ENCODE data around the gene KANK4.

KANK4 gene

GRCh38 chr1:62349470-62350233 lies 30.4 kb upstream of the KANK4 start:
- H3K4me3 ChIP-seq (ENCODE audit: low read depth, low read length) = no peak overlapping the region
- no peak for DNase-seq (ENCODE audit: low read depth)
- no peak for TF ChIP-seq CTCF (conservative IDR thresholded peaks at IDR 0.05; ENCODE audit: low read depth, low read length)

GRCh38 chr1:62346886-62347285 lies 27.7 kb upstream of the KANK4 start:
- TF ChIP-seq CTCF (conservative IDR thresholded peaks at IDR 0.05; ENCODE audit: low read depth, low read length) = no peak
- no peak overlapping the region for H3K4me3 ChIP-seq (ENCODE audit: low read depth, low read length)
- no peak for DNase-seq (ENCODE audit: low read depth)

- no peak for TF ChIP-seq CTCF (conservative IDR thresholded peaks at IDR 0.05; ENCODE audit: low read depth, low read length)
- DNase-seq (ENCODE audit: low read depth) = no peak
- no peak overlapping the region for H3K4me3 ChIP-seq (ENCODE audit: low read depth, low read length)
Observed at GRCh38 chr1:62343911-62344310, 24.7 kb upstream of the KANK4 start.

- DNase-seq (ENCODE audit: low read depth) = no peak
- TF ChIP-seq CTCF (conservative IDR thresholded peaks at IDR 0.05; ENCODE audit: low read depth, low read length) = no peak
- no peak overlapping the region for H3K4me3 ChIP-seq (ENCODE audit: low read depth, low read length)
Observed at GRCh38 chr1:62342270-62342669, 23.0 kb upstream of the KANK4 start.

- no peak for DNase-seq (ENCODE audit: low read depth)
- no peak overlapping the region for H3K4me3 ChIP-seq (ENCODE audit: low read depth, low read length)
- TF ChIP-seq CTCF (conservative IDR thresholded peaks at IDR 0.05; ENCODE audit: low read depth, low read length) = no peak
Observed at GRCh38 chr1:62341615-62342014, 22.4 kb upstream of the KANK4 start.

- DNase-seq (ENCODE audit: low read depth) = no peak
- no peak for TF ChIP-seq CTCF (conservative IDR thresholded peaks at IDR 0.05; ENCODE audit: low read depth, low read length)
- H3K4me3 ChIP-seq (ENCODE audit: low read depth, low read length) = no peak overlapping the region
Observed at GRCh38 chr1:62341089-62341488, 21.9 kb upstream of the KANK4 start.
